ENCODE results near the gene ZFAND4. TPM values are rescaled to one million over a fixed set of nuclear protein-coding genes. Genes with fewer than 3 reads are reported as not detected.
"Not testable (repeated sequence)": the region's sequence is repeated elsewhere in the genome, so short reads cannot be mapped to it uniquely, and the experiment has no call there.

Gene ZFAND4
- total and polyA plus RNA-seq, 3 donors from 2014 or later = 99.5 to 197 (median 186) TPM

GRCh38 chr10:45657033-45657926 is 15.3 kb downstream of the ZFAND4 start:
- no peaks in the 10 kb centered on the region for H3K4me1 ChIP-seq
- 94 to 95% methylated on average over 6 of the region's 6 CpGs for WGBS, 2 donors
- H3K36me3 ChIP-seq (ENCODE audit: low read depth, missing control alignments) = no peaks in the 10 kb centered on the region
- no peaks in the 10 kb centered on the region for H3K27me3 ChIP-seq
- intact Hi-C loops (cut with DNase I; ENCODE audit: low total_unique reads) = no loop called here
- no peak for TF ChIP-seq POLR2A (IDR thresholded peaks at IDR 0.05)
- no peak for TF ChIP-seq CTCF (IDR thresholded peaks at IDR 0.05)
- no peak for DNase-seq
- H3K27ac ChIP-seq = no peak overlapping the region
- H3K9me3 ChIP-seq = no peaks in the 10 kb centered on the region
- no peak overlapping the region for H3K4me3 ChIP-seq

GRCh38 chr10:45655219-45655618 is 17.4 kb downstream of the ZFAND4 start:
- no peaks in the 10 kb centered on the region for H3K4me1 ChIP-seq
- no peak overlapping the region for H3K27ac ChIP-seq
- intact Hi-C loops (cut with DNase I; ENCODE audit: low total_unique reads) = no loop called here
- no peak for DNase-seq
- H3K9me3 ChIP-seq = no peaks in the 10 kb centered on the region
- no peak overlapping the region for H3K4me3 ChIP-seq
- no peaks in the 10 kb centered on the region for H3K36me3 ChIP-seq (ENCODE audit: low read depth, missing control alignments)
- no peaks in the 10 kb centered on the region for H3K27me3 ChIP-seq
- TF ChIP-seq POLR2A (IDR thresholded peaks at IDR 0.05) = no peak
- TF ChIP-seq CTCF (IDR thresholded peaks at IDR 0.05) = no peak

GRCh38 chr10:45654753-45655141 is 17.8 kb downstream of the ZFAND4 start:
- H3K4me1 ChIP-seq; DNase-seq; H3K27ac ChIP-seq; intact Hi-C loops (cut with DNase I; ENCODE audit: low total_unique reads); H3K36me3 ChIP-seq (ENCODE audit: low read depth, missing control alignments); H3K4me3 ChIP-seq; H3K27me3 ChIP-seq; H3K9me3 ChIP-seq: not testable (repeated sequence)
- WGBS, 2 donors = 87 to 91% methylated on average over 2 of the region's 2 CpGs

GRCh38 chr10:45653454-45653853 is 19.1 kb downstream of the ZFAND4 start:
- no peak for DNase-seq
- no peaks in the 10 kb centered on the region for H3K4me1 ChIP-seq
- WGBS, 2 donors = 82 to 87% methylated on average over 2 of the region's 2 CpGs
- no peak overlapping the region for H3K27ac ChIP-seq
- no peaks in the 10 kb centered on the region for H3K36me3 ChIP-seq (ENCODE audit: low read depth, missing control alignments)
- no peaks in the 10 kb centered on the region for H3K9me3 ChIP-seq
- no peak for TF ChIP-seq CTCF (IDR thresholded peaks at IDR 0.05)
- TF ChIP-seq POLR2A (IDR thresholded peaks at IDR 0.05) = no peak
- H3K4me3 ChIP-seq = no peak overlapping the region
- H3K27me3 ChIP-seq = no peaks in the 10 kb centered on the region
- intact Hi-C loops (cut with DNase I; ENCODE audit: low total_unique reads) = no loop called here

GRCh38 chr10:45652511-45652910 is 20.1 kb downstream of the ZFAND4 start:
- Histone ChIP-seq H3K4me1 (no peaks in the 10 kb centered on the region), H3K27ac (no peak overlapping the region), H3K27me3 (no peaks in the 10 kb centered on the region), H3K9me3 (no peaks in the 10 kb centered on the region), H3K36me3 (ENCODE audit: low read depth, missing control alignments) (no peaks in the 10 kb centered on the region), H3K4me3 (no peak overlapping the region)
- intact Hi-C loops (cut with DNase I; ENCODE audit: low total_unique reads) = no loop called here
- 71 to 73% methylated on average over 1 of the region's 1 CpG for WGBS, 2 donors
- TF ChIP-seq CTCF (IDR thresholded peaks at IDR 0.05) (no peak), POLR2A (IDR thresholded peaks at IDR 0.05) (no peak)
- no peak for DNase-seq

All from testis (tissue), 3 donors.